ENCODE measurements around the gene IGF2BP3. TPM values are rescaled to one million over a fixed set of nuclear protein-coding genes. Genes with fewer than 3 reads are reported as not detected.
A peak's percentile ranks its signal among the peaks of the same experiment; 100 is the strongest.

The IGF2BP3 gene
- total RNA-seq, 1 donor from 2014 or later: 0.38 TPM

- Histone ChIP-seq H3K9me3 (replicated peaks) (no peaks in the 10 kb centered on the region), H3K27ac (replicated peaks) (no peak overlapping the region), H3K4me1 (no peaks in the 10 kb centered on the region), H3K36me3 (no peaks in the 10 kb centered on the region), H3K4me3 (no peak overlapping the region), H3K27me3 (ENCODE audit: low read depth) (peaks cover 32% of the 10 kb centered on the region)
- DNase-seq: no peak
- intact Hi-C loops (cut with micrococcal nuclease): no loop called here
- TF ChIP-seq CTCF (IDR thresholded peaks at IDR 0.05; ENCODE audit: borderline replicate concordance): no peak
Observed at GRCh38 chr7:23358152-23358674, 112.1 kb downstream of the IGF2BP3 start.

GRCh38 chr7:23357190-23358093 is 112.8 kb downstream of the IGF2BP3 start:
- no peak for DNase-seq
- no peaks in the 10 kb centered on the region for H3K4me1 ChIP-seq
- peak; percentile 30 for TF ChIP-seq CTCF (IDR thresholded peaks at IDR 0.05; ENCODE audit: borderline replicate concordance)
- no peaks in the 10 kb centered on the region for H3K9me3 ChIP-seq (replicated peaks)
- peaks cover 24% of the 10 kb centered on the region for H3K27me3 ChIP-seq (ENCODE audit: low read depth)
- H3K27ac ChIP-seq (replicated peaks): no peak overlapping the region
- H3K4me3 ChIP-seq: no peak overlapping the region
- H3K36me3 ChIP-seq: no peaks in the 10 kb centered on the region
- intact Hi-C loops (cut with micrococcal nuclease): no loop called here

GRCh38 chr7:23356726-23357125 is 113.6 kb downstream of the IGF2BP3 start:
- no peak overlapping the region for H3K27ac ChIP-seq (replicated peaks)
- H3K27me3 ChIP-seq (ENCODE audit: low read depth): peaks cover 24% of the 10 kb centered on the region
- H3K36me3 ChIP-seq: no peaks in the 10 kb centered on the region
- intact Hi-C loops (cut with micrococcal nuclease): no loop called here
- no peak for DNase-seq
- no peak overlapping the region for H3K4me3 ChIP-seq
- TF ChIP-seq CTCF (IDR thresholded peaks at IDR 0.05; ENCODE audit: borderline replicate concordance): no peak
- no peaks in the 10 kb centered on the region for H3K4me1 ChIP-seq
- no peaks in the 10 kb centered on the region for H3K9me3 ChIP-seq (replicated peaks)

GRCh38 chr7:23356168-23356567 is 114.1 kb downstream of the IGF2BP3 start:
- DNase-seq: no peak
- intact Hi-C loops (cut with micrococcal nuclease): no loop called here
- no peak overlapping the region for H3K4me3 ChIP-seq
- H3K27me3 ChIP-seq (ENCODE audit: low read depth): peaks cover 26% of the 10 kb centered on the region
- no peak overlapping the region for H3K27ac ChIP-seq (replicated peaks)
- H3K36me3 ChIP-seq: no peaks in the 10 kb centered on the region
- no peaks in the 10 kb centered on the region for H3K9me3 ChIP-seq (replicated peaks)
- H3K4me1 ChIP-seq: no peaks in the 10 kb centered on the region
- no peak for TF ChIP-seq CTCF (IDR thresholded peaks at IDR 0.05; ENCODE audit: borderline replicate concordance)

GRCh38 chr7:23353172-23353571 is 117.1 kb downstream of the IGF2BP3 start:
- no peak for DNase-seq
- H3K27me3 ChIP-seq (ENCODE audit: low read depth): peaks cover 28% of the 10 kb centered on the region
- H3K9me3 ChIP-seq (replicated peaks): no peaks in the 10 kb centered on the region
- no peak overlapping the region for H3K4me3 ChIP-seq
- H3K27ac ChIP-seq (replicated peaks): no peak overlapping the region
- intact Hi-C loops (cut with micrococcal nuclease): no loop called here
- no peaks in the 10 kb centered on the region for H3K36me3 ChIP-seq
- TF ChIP-seq CTCF (IDR thresholded peaks at IDR 0.05; ENCODE audit: borderline replicate concordance): no peak
- H3K4me1 ChIP-seq: no peaks in the 10 kb centered on the region
